GM12875 (cell line): ENCODE results near the gene OR4D1.

Experiments used
- H3K4me3 ChIP-seq: one replicate; pipeline ENCODE4 v1.5.1; 2011; ENCODE audit warnings: low read depth, low read length, control low read depth
- TF ChIP-seq, protein P1 (sequence below): IDR thresholded peaks from 2 replicates; pipeline ENCODE4 v1.5.1; 2011; ENCODE audit warnings: low read depth, mild to moderate bottlenecking, control low read depth, inconsistent platforms, low read length, moderate library complexity, borderline replicate concordance; ENCODE audit not compliant: insufficient read depth

Gene OR4D1

DNA sequence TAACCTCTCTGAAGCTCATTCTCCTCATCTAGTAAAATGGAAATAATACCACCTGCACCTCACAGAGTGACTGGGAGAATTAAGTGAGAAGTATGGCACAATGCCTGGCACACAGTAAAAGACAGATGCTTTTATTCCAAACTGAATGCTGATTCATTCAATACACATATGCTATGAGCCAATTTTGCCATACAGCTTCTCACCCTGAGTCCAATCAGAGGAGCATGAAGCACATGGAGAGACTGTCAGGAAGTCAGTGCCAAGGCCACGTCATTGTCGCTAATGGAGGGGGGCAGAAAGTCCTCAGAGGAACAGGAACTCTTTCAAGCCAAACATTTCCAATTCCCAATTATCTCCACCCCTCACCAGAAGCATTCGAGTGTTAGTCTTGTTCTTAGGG lies 59.3 kb downstream of the OR4D1 start:
- no peak overlapping the region for H3K4me3 ChIP-seq
- TF ChIP-seq, protein P1, sequence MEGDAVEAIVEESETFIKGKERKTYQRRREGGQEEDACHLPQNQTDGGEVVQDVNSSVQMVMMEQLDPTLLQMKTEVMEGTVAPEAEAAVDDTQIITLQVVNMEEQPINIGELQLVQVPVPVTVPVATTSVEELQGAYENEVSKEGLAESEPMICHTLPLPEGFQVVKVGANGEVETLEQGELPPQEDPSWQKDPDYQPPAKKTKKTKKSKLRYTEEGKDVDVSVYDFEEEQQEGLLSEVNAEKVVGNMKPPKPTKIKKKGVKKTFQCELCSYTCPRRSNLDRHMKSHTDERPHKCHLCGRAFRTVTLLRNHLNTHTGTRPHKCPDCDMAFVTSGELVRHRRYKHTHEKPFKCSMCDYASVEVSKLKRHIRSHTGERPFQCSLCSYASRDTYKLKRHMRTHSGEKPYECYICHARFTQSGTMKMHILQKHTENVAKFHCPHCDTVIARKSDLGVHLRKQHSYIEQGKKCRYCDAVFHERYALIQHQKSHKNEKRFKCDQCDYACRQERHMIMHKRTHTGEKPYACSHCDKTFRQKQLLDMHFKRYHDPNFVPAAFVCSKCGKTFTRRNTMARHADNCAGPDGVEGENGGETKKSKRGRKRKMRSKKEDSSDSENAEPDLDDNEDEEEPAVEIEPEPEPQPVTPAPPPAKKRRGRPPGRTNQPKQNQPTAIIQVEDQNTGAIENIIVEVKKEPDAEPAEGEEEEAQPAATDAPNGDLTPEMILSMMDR, result no peak

DNA sequence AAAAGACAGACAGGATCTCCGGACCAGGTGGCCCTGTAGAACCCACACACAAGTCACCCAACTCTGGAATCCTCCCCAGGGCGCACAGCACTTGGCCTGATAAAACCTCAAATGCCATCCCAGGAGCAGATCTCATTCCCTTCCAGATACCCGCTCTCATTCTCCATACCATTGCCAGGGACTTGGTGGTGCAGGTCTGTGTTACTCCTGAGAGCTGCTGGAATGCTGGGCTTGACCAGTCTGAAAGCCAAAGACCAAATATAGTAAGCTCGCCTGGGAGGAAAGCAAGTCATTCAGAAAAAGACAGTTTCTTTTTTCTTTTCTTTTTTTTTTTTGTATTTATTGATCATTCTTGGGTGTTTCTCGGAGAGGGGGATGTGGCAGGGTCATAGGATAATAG lies 60.2 kb downstream of the OR4D1 start:
- TF ChIP-seq, protein P1, result no peak
- H3K4me3 ChIP-seq, result no peak overlapping the region
